ENCODE measurements around the gene SNX24.

The SNX24 gene

GRCh38 chr5:123035918-123036390, 190.5 kb downstream of the SNX24 start:
- no peak for DNase-seq

GRCh38 chr5:123036391-123037103, 191.1 kb downstream of the SNX24 start, which contains the start of gene PPIC:
PPIC (minus strand) TSS chr5:123036725; CDS start chr5:123036625, 100 bp downstream.
- DNase-seq: no peak

GRCh38 chr5:123037104-123037418, 191.6 kb downstream of the SNX24 start:
- DNase-seq: no peak

GRCh38 chr5:123039673-123040072, 194.3 kb downstream of the SNX24 start:
- DNase-seq: no peak

- DNase-seq: no peak
These were observed 199.7 kb downstream of the SNX24 start for GRCh38 chr5:123044926-123045617.

- no peak for DNase-seq
These were observed 200.8 kb downstream of the SNX24 start for GRCh38 chr5:123046222-123046621.

GRCh38 chr5:123047706-123048105, 202.3 kb downstream of the SNX24 start:
- DNase-seq: no peak

GRCh38 chr5:123051206-123051605, 205.8 kb downstream of the SNX24 start:
- no peak for DNase-seq

Measured in cerebellar nuclear complex (tissue), 1 donor.